Measurements from ENCODE around the gene SLX9.
A peak's percentile ranks its signal among the peaks of the same experiment; 100 is the strongest.

Gene SLX9

DNA sequence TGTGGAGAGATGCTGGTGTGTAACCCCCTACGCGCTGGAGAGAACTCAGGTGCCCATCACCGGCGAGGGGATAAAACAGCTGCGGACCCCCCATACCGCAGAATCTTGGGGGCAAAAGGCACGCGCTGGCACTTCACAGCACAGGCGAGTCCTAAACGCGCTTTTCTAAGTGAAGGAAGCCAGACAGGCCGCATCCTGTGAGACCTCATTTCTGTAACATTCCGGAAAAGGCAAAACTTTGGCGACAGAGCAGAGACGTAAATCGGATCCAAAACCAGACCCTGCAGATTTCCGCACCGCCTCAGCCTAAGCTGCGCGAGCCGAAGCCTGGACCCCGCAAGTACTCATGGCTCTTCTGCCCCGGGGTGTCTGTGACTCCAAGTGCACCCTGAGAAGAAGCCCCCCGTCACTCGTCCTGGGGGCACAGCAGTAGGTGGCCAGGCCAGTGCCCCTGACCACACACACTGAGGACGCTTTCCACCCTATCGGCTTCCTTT lies 60.9 kb downstream of the SLX9 start:
- H3K4me3 ChIP-seq (ENCODE audit: low read length) = no peak overlapping the region
- no peak for DNase-seq (ENCODE audit: low read depth)
- TF ChIP-seq, protein P1, sequence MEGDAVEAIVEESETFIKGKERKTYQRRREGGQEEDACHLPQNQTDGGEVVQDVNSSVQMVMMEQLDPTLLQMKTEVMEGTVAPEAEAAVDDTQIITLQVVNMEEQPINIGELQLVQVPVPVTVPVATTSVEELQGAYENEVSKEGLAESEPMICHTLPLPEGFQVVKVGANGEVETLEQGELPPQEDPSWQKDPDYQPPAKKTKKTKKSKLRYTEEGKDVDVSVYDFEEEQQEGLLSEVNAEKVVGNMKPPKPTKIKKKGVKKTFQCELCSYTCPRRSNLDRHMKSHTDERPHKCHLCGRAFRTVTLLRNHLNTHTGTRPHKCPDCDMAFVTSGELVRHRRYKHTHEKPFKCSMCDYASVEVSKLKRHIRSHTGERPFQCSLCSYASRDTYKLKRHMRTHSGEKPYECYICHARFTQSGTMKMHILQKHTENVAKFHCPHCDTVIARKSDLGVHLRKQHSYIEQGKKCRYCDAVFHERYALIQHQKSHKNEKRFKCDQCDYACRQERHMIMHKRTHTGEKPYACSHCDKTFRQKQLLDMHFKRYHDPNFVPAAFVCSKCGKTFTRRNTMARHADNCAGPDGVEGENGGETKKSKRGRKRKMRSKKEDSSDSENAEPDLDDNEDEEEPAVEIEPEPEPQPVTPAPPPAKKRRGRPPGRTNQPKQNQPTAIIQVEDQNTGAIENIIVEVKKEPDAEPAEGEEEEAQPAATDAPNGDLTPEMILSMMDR (conservative IDR thresholded peaks at IDR 0.05; ENCODE audit: low read length) = no peak

DNA sequence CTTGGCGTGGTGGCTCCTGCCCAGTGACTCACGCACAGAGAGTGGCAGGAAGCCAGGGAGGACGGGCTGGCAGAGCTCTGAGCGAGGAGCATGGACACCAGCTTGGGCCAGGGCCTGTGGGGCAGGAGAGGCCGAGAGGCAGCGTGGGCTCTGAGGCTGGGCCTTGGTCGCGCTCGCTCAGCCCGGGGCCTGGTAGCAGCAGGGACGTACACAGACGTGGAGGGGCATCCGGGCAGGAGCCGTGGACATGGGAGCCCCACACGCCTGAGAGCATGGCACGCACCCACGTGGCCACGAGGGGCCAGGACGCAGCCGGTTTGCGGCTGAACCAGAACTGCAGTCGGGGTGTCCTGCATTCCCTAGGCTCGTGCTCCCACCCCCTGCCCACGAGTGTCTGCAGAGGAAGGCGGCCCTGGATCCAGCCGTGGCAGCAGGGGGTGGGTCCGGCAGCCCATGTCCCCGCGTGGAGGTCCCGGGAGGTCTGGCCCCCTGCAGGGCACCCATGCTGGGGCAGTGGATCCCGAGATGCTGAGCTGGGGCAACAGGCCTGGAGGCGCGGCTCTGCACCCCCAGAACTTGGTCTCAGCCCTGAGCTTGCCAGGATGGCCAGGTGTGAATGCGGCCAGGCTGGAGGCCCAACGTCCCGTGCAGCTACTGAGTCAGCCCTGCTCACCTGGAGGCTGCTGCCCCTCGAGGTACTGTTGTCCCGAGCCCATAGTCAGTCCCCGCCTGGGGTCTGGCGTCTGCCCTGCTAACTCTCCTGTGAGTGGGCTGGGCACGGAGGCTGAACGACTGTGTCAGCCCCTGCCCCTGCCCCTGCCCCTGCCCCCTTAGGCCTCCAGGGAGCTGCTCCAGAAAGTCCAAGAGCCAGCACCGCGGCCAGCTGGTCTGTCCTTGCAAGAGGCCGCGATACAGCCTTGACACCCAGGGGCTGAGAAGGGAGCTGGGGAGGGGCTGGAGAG lies 61.6 kb downstream of the SLX9 start:
- peak; percentile 81 for DNase-seq (ENCODE audit: low read depth)
- no peak overlapping the region for H3K4me3 ChIP-seq (ENCODE audit: low read length)
- TF ChIP-seq, protein P1 (conservative IDR thresholded peaks at IDR 0.05; ENCODE audit: low read length) = no peak

DNA sequence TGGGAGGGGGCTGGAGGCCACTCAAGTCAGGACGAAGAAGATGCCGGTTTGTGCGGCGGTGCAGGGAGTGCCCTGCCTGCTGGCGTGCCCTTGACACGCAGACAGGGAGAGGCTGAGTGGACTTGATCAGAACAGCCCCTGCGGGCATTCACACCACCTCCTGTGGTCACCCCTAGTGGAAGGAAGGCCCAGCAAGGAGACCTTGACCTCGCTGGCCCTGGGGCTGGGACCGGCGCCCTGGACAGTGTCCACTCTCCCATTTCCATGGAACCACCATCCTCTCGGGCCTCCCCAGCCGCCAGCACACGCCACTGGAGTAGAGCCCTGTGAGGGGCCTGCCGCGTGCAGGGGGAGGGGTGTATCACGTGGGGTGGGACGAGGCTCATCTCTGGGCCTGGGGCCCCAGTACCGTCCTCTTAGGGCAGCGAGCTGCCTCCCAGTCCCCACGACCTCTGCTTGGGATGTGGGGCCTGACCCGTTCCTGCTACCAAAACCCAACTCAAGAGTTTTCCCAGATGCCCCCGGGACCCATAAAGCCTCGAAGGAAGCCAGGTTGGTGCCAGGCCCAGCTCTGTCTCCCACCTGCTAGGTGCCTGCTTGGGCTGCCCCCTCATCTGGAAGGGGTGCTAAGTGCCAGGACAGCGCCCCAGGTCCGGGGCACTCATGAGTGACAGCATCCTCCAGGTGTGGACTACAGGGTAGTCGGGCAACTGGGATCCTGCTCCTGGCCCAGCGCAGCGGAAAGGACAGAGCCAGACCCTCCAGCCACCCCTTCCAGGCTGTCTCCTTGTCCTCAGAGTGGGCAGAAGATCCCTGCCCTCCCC lies 62.8 kb downstream of the SLX9 start:
- no peak overlapping the region for H3K4me3 ChIP-seq (ENCODE audit: low read length)

DNA sequence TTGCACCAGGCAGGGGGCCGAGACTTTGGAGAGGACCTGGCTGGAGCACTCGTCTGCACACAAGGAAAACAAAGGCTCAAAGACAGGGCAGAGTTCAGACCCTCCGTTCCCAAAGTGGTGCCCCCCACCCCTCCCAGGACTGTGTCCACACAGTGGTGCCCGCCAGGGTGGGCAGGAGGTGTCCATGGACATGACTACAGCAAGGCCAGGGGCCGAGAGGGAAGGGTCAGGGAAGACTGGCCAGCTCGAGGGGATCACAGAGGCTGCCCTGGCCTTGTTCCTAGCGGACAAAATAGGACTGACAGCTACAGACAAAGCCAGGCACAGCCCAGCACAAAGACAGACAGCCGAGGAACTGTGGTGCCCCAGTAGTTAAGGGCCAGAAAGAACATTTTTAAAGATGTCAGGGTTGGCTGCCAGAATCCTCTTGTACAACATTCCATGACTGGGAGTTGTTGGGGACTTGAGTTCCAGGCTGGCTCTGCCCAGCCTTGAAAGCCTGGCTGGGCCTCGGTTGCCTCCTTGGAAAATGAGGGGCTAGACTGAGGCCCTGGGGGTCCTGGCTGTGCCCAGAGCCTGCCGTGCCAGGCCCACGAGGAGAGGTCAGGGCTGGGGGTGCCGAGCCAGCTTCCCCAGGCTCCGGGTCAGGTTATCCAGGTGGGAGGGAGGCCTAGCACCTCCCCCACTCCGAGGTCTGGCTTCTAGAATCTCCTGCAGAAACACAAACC lies 63.7 kb downstream of the SLX9 start:
- H3K4me3 ChIP-seq (ENCODE audit: low read length) = no peak overlapping the region
- peak; percentile 31 for DNase-seq (ENCODE audit: low read depth)

More for the DNA sequence above, 62.8 kb downstream of the SLX9 start:
- TF ChIP-seq, protein P1 (conservative IDR thresholded peaks at IDR 0.05; ENCODE audit: low read length) = no peak
- no peak for DNase-seq (ENCODE audit: low read depth)

DNA sequence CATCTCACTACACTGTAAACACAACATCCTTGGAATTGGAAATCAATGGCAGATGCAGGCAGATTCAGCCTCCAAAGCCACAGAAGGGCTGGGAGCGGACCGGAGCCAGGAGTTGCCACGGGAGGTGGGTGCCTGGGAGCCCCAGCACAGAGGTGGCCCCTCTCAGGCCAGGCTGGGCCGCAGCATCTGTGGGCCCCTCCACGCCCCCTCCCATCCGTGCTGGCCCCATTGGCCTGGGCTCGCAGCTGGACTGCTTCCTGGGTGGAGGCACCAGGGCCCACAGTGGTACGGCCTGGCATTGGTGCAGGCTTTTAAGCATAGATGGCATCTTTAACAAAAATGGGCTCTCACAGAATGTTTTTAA lies 64.2 kb downstream of the SLX9 start:
- DNase-seq (ENCODE audit: low read depth) = no peak
- no peak overlapping the region for H3K4me3 ChIP-seq (ENCODE audit: low read length)
- TF ChIP-seq, protein P1 (conservative IDR thresholded peaks at IDR 0.05; ENCODE audit: low read length) = no peak

More for the DNA sequence above, 63.7 kb downstream of the SLX9 start:
- TF ChIP-seq, protein P1 (conservative IDR thresholded peaks at IDR 0.05; ENCODE audit: low read length) = no peak

DNA sequence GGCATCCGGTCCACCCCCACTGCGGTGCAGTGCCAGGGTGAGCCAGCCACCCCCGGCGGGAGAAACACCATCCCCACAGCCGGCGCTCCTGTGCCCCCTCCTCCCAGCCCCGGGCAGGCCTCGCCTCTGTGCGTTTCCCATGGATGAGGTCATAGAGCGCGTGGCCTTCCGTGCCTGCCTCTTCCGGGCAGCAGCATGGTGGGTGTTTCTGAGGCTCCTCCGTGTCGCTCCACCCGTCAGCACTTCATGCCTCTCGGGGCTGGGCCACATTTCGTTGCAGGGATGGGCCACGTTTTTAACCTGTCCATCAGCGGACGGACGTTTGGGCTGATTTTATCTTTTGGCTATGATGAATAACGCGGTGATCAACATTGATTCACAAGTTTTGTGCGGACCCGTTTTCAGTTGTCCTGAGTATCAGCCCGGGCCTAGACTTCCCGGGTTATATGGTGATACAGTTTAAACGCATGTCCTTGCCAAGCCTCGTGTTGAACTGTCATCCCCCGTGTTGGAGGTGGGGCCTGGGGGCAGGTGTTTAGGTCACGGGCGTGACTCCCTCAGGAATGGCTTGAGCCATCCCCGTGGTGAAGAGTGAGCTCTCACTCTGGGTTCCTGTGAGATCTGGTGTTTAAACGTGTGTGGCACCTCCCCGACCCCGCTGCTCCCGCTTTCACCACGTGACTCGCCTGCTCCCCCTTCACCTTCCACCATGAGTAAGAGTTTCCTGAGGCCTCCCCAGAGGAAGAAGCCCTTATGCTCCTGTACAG lies 64.8 kb downstream of the SLX9 start:
- H3K4me3 ChIP-seq (ENCODE audit: low read length) = no peak overlapping the region
- no peak for DNase-seq (ENCODE audit: low read depth)
- TF ChIP-seq, protein P1 (conservative IDR thresholded peaks at IDR 0.05; ENCODE audit: low read length) = no peak
